Heart right ventricle (tissue), 16 donors: ENCODE data around the gene DAB1. TPM values are rescaled to one million over a fixed set of nuclear protein-coding genes. Genes with fewer than 3 reads are reported as not detected.
A peak's percentile ranks its signal among the peaks of the same experiment; 100 is the strongest.

Experiments
- ATAC-seq, 8 donors: fragments of 200-7000 bp; cut with Tn5 transposase; one replicate each; pipeline ENCODE4 v1.9.1; 2020; ENCODE audit warnings: mild to moderate bottlenecking in 8 of 8, moderate library complexity in 8 of 8, moderate number of reproducible peaks in 1 of 8
- DNase-seq, 2 donors: peaks; one replicate each; pipeline ENCODE4 v3.0.0-alpha.2; 2020
- H3K27ac ChIP-seq, 10 donors: fragments of 200-600 bp; sonication (generic) in 2 of 10; one replicate each; pipeline versions ENCODE4 v1.5.0 to v1.8.0; 2020 to 2022; ENCODE audit warnings: mild to moderate bottlenecking in 3 of 10
- H3K27me3 ChIP-seq, 7 donors: fragments of 200-600 bp; one replicate each; pipeline ENCODE4 v1.8.0; 2021 to 2022; ENCODE audit warnings: mild to moderate bottlenecking in 2 of 7
- H3K36me3 ChIP-seq, 9 donors: fragments of 200-600 bp; sonication (generic) in 1 of 9; one replicate each; pipeline versions ENCODE4 v1.5.0 to v1.8.0; 2020 to 2022; ENCODE audit warnings: mild to moderate bottlenecking in 2 of 9
- H3K4me1 ChIP-seq, 9 donors: fragments of 200-600 bp; sonication (generic) in 1 of 9; one replicate each; pipeline versions ENCODE4 v1.5.0 to v1.8.0; 2020 to 2022; ENCODE audit warnings: mild to moderate bottlenecking in 4 of 9
- H3K4me3 ChIP-seq, 10 donors: fragments of 200-600 bp; sonication (generic) in 2 of 10; one replicate each; pipeline versions ENCODE4 v1.5.0 to v1.8.0; 2020 to 2022; ENCODE audit warnings: mild to moderate bottlenecking in 7 of 10, moderate library complexity in 2 of 10
- H3K9me3 ChIP-seq, 11 donors: fragments of 200-600 bp in 10 of 11; sonication (generic) in 2 of 11; one replicate each; pipeline versions ENCODE4 v1.5.0 to v1.8.0; 2013 to 2022; ENCODE audit warnings: mild to moderate bottlenecking in 2 of 11, control low read depth in 1 of 11, moderate library complexity in 1 of 11
- CTCF ChIP-seq, 9 donors: fragments of 200-600 bp; sonication (generic) in 2 of 9; IDR thresholded peaks; one replicate each; pipeline versions ENCODE4 v1.5.0 to v1.8.0; 2021 to 2022; ENCODE audit warnings: antibody characterized with exemption in 9 of 9, mild to moderate bottlenecking in 5 of 9, moderate library complexity in 1 of 9
- WGBS, 2 donors: extraction: QIAGEN DNeasy Blood & Tissue Kit; methylation state at CpG; one replicate each; pipeline ENCODE4 v1.1.7; 2013; ENCODE audit warnings: inconsistent platforms in 1 of 2; 5-methylcytosine and 5-hydroxymethylcytosine counted together
- intact Hi-C, 10 donors: fragments of 100-400 bp; cut with DNase I; formaldehyde crosslinking; loops; one replicate each; pipeline versions ENCODE4 v1.11.1 to v1.14.2; 2022
- polyA plus RNA-seq, 2 donors: library from polyadenylated mRNA; stranded (reverse); fragments of 200-250 nt; gene quantifications; one replicate each; pipeline ENCODE4 v1.2.3, GENCODE V29; 2013
- total RNA-seq, 10 donors: library from RNA; stranded (reverse); fragmentation: NEBNext Ultra II Directional in 3 of 10; extraction: Animal tissue kit (Norgen Biotek cat#: 25700) in 3 of 10; gene quantifications; one replicate each; pipeline versions ENCODE4 v1.2.1 to v1.2.4, GENCODE V29; 2021 to 2023
- donor health status: Arrhythmogenic right ventricular cardiomyopathy.
- donor health status: ischemic (EF 13 %, LVEDD 7.1; RV severe dilation, severe dysfunction).
- donor health status: healthy with polysubstance abuse.
- donor health status: DM: no; HTN: yes; CAD: no.
- donor health status: DM: no; HTN: no; CAD: no.
- donor health status: ischemic (EF 25% LVEDD 6.9; RV normal size, moderate dysfunction).
- donor health status: ischemic (EF 25% LVEDD 5.7; RV mildly dilated, moderate dysfunction).
- donor health status: healthy.
- donor health status: DM: yes; HTN: yes; CAD: no.
- donor health status: Ischemic cardiomyopathy.
- donor health status: ischemic (EF 35%, LVEDD 5.7; RV mildly dilated, moderate dysfunction).
- donor health status: nonischemic (EF 11% LVEDD 7.7; RV severe dilation, severe dysfunction).
- donor health status: DM: yes; HTN: yes; CAD: no.
- donor health status: PGD.
- donor health status: ischemic (EF 29% LVEDD 5.4; RV normal size, mild dysfunction).
- donor health status: nonischemic (EF 23%, LVEDD 6.1; RV moderate dilation, normal function).

DAB1 gene
- total and polyA plus RNA-seq, 12 donors, result 0.16 to 25.5 (median 8.1) TPM

- intact Hi-C loops, result no loop called here
- H3K36me3 ChIP-seq, result no peaks in the 10 kb centered on the region
- no peak for TF ChIP-seq CTCF (IDR thresholded peaks at IDR 0.05)
- H3K4me3 ChIP-seq, result no peak overlapping the region
- H3K27me3 ChIP-seq, result no peaks in the 10 kb centered on the region
- ATAC-seq (peak in 2 of 8 donors; percentile 67 to 92), DNase-seq (no peak)
- peaks cover 0 to 11% (median 0%) of the 10 kb centered on the region in 9 donors for H3K4me1 ChIP-seq
- H3K27ac ChIP-seq, result no peak overlapping the region
- peaks cover 0 to 9% (median 0%) of the 10 kb centered on the region in 11 donors for H3K9me3 ChIP-seq
- 62 to 83% methylated on average over 4 of the region's 4 CpGs for WGBS, 2 donors
Measured at GRCh38 chr1:57026624-57027354, 397.1 kb downstream of the DAB1 start.

- no peak for ATAC-seq
- WGBS, 2 donors, result 66 to 69% methylated on average over 8 of the region's 8 CpGs
Measured at GRCh38 chr1:57024855-57025254, 399.0 kb downstream of the DAB1 start.

GRCh38 chr1:57024428-57024827, 399.4 kb downstream of the DAB1 start:
- Histone ChIP-seq H3K4me3 (no peak overlapping the region), H3K36me3 (no peaks in the 10 kb centered on the region), H3K4me1 (peaks cover 0 to 11% (median 0%) of the 10 kb centered on the region in 9 donors), H3K27ac (no peak overlapping the region), H3K9me3 (peaks cover 0 to 9% (median 0%) of the 10 kb centered on the region in 11 donors), H3K27me3 (no peaks in the 10 kb centered on the region)
- no peak for ATAC-seq
- WGBS, 2 donors, result 67 to 73% methylated on average over 4 of the region's 4 CpGs
- intact Hi-C loops, result no loop called here
- TF ChIP-seq CTCF (IDR thresholded peaks at IDR 0.05), result no peak
- no peak for DNase-seq

More at GRCh38 chr1:57024855-57025254, 399.0 kb downstream of the DAB1 start:
- Histone ChIP-seq H3K27me3 (no peaks in the 10 kb centered on the region), H3K4me3 (no peak overlapping the region), H3K9me3 (peaks cover 0 to 9% (median 0%) of the 10 kb centered on the region in 11 donors), H3K4me1 (peaks cover 0 to 11% (median 0%) of the 10 kb centered on the region in 9 donors), H3K27ac (no peak overlapping the region), H3K36me3 (no peaks in the 10 kb centered on the region)
- no peak for DNase-seq
- intact Hi-C loops, result no loop called here
- no peak for TF ChIP-seq CTCF (IDR thresholded peaks at IDR 0.05)

- H3K27ac ChIP-seq, result no peak overlapping the region
Measured at GRCh38 chr1:57020216-57020615, 403.6 kb downstream of the DAB1 start.

More at GRCh38 chr1:57020216-57020615, 403.6 kb downstream of the DAB1 start:
- DNase-seq, result no peak
- 63 to 67% methylated on average over 1 of the region's 1 CpG for WGBS, 2 donors
- intact Hi-C loops, result no loop called here
- Histone ChIP-seq H3K27me3 (no peaks in the 10 kb centered on the region), H3K4me3 (no peak overlapping the region), H3K4me1 (no peaks in the 10 kb centered on the region), H3K36me3 (no peaks in the 10 kb centered on the region), H3K9me3 (no peaks in the 10 kb centered on the region)
- no peak for TF ChIP-seq CTCF (IDR thresholded peaks at IDR 0.05)
- ATAC-seq, result no peak
